ENCODE data around the gene ZFAND6.
"Not testable (repeated sequence)": the region's sequence is repeated elsewhere in the genome, so short reads cannot be mapped to it uniquely, and the experiment has no call there.

ZFAND6 gene

GRCh38 chr15:80095969-80096368, 36.5 kb downstream of the ZFAND6 start:
- Histone ChIP-seq H4K20me1 (ENCODE audit: insufficient read depth, low read length) (no peaks in the 10 kb centered on the region), H3K79me2 (ENCODE audit: insufficient read depth, low read length) (peaks cover 82% of the 10 kb centered on the region), H3K4me1 (ENCODE audit: insufficient read depth, low read length, severe bottlenecking) (peaks cover 73% of the 10 kb centered on the region), H3K4me3 (ENCODE audit: low read depth, low read length, poor library complexity, severe bottlenecking) (no peak overlapping the region), H3K9me3 (ENCODE audit: low read length) (no peaks in the 10 kb centered on the region), H3K9ac (ENCODE audit: low read length) (no peak overlapping the region; the same call in 1 of the 2 replicates), H3K36me3 (ENCODE audit: insufficient read depth, low read length) (no peaks in the 10 kb centered on the region), H3K27ac (ENCODE audit: low read depth, low read length, poor library complexity, severe bottlenecking) (peak overlapping the region; percentile 51), H3K27me3 (ENCODE audit: insufficient read depth, low read length) (no peaks in the 10 kb centered on the region), H3K4me2 (ENCODE audit: low read length) (peak overlapping the region; percentile 37; the same call in 1 of the 2 replicates), H3F3A (ENCODE audit: insufficient read depth, low read length) (no peaks in the 10 kb centered on the region; the same call in 1 of the 2 replicates), H2AFZ (ENCODE audit: low read length) (no peak overlapping the region), H3K9me2 (ENCODE audit: low read depth, low read length) (no peaks in the 10 kb centered on the region)
- TF ChIP-seq CTCF (IDR thresholded peaks at IDR 0.05; ENCODE audit: low read length) (no peak), EZH2 (IDR thresholded peaks at IDR 0.05; ENCODE audit: borderline replicate concordance, low read length) (no peak)

- Histone ChIP-seq H2AFZ (ENCODE audit: low read length) (no peak overlapping the region), H3K9ac (ENCODE audit: low read length) (no peak overlapping the region), H3K27ac (ENCODE audit: low read depth, low read length, poor library complexity, severe bottlenecking) (no peak overlapping the region), H3K4me1 (ENCODE audit: insufficient read depth, low read length, severe bottlenecking) (peaks cover 84% of the 10 kb centered on the region), H3K9me3 (ENCODE audit: low read length) (no peaks in the 10 kb centered on the region), H3F3A (ENCODE audit: insufficient read depth, low read length) (no peaks in the 10 kb centered on the region; the same call in 1 of the 2 replicates), H3K27me3 (ENCODE audit: insufficient read depth, low read length) (no peaks in the 10 kb centered on the region), H3K36me3 (ENCODE audit: insufficient read depth, low read length) (peaks cover 6% of the 10 kb centered on the region; the same call in 1 of the 2 replicates), H3K79me2 (ENCODE audit: insufficient read depth, low read length) (peaks cover 75% of the 10 kb centered on the region), H3K9me2 (ENCODE audit: low read depth, low read length) (no peaks in the 10 kb centered on the region), H4K20me1 (ENCODE audit: insufficient read depth, low read length) (no peaks in the 10 kb centered on the region), H3K4me3 (ENCODE audit: low read depth, low read length, poor library complexity, severe bottlenecking) (no peak overlapping the region), H3K4me2 (ENCODE audit: low read length) (0 out of 2 replicates have a peak overlapping the region, but pooled peaks have one; percentile 19)
- no peak for TF ChIP-seq CTCF (IDR thresholded peaks at IDR 0.05; ENCODE audit: low read length)
- no peak for TF ChIP-seq EZH2 (IDR thresholded peaks at IDR 0.05; ENCODE audit: borderline replicate concordance, low read length)
Measured at GRCh38 chr15:80098341-80098740, 38.9 kb downstream of the ZFAND6 start.

GRCh38 chr15:80099241-80099640, 39.8 kb downstream of the ZFAND6 start:
- H4K20me1 ChIP-seq (ENCODE audit: insufficient read depth, low read length): no peaks in the 10 kb centered on the region

GRCh38 chr15:80099662-80100061, 40.2 kb downstream of the ZFAND6 start:
- not testable (repeated sequence) for H3K27me3 ChIP-seq (ENCODE audit: insufficient read depth, low read length); H4K20me1 ChIP-seq (ENCODE audit: insufficient read depth, low read length); H3K9me2 ChIP-seq (ENCODE audit: low read depth, low read length); H3K9me3 ChIP-seq (ENCODE audit: low read length); H3K9ac ChIP-seq (ENCODE audit: low read length); H3K4me3 ChIP-seq (ENCODE audit: low read depth, low read length, poor library complexity, severe bottlenecking); H3F3A ChIP-seq (ENCODE audit: insufficient read depth, low read length); H2AFZ ChIP-seq (ENCODE audit: low read length)
- peak overlapping the region; percentile 45 for H3K27ac ChIP-seq (ENCODE audit: low read depth, low read length, poor library complexity, severe bottlenecking)
- peaks cover 13% of the 10 kb centered on the region; the same call in 1 of the 2 replicates for H3K36me3 ChIP-seq (ENCODE audit: insufficient read depth, low read length)
- peaks cover 75% of the 10 kb centered on the region for H3K4me1 ChIP-seq (ENCODE audit: insufficient read depth, low read length, severe bottlenecking)
- peaks cover 74% of the 10 kb centered on the region for H3K79me2 ChIP-seq (ENCODE audit: insufficient read depth, low read length)
- H3K4me2 ChIP-seq (ENCODE audit: low read length): peak overlapping the region; percentile 49; the same call in 1 of the 2 replicates

More at GRCh38 chr15:80099241-80099640, 39.8 kb downstream of the ZFAND6 start:
- Histone ChIP-seq H3K4me3 (ENCODE audit: low read depth, low read length, poor library complexity, severe bottlenecking) (peak overlapping the region; percentile 27), H3K27ac (ENCODE audit: low read depth, low read length, poor library complexity, severe bottlenecking) (peak overlapping the region; percentile 33), H2AFZ (ENCODE audit: low read length) (no peak overlapping the region), H3K4me1 (ENCODE audit: insufficient read depth, low read length, severe bottlenecking) (peaks cover 78% of the 10 kb centered on the region), H3K79me2 (ENCODE audit: insufficient read depth, low read length) (peaks cover 75% of the 10 kb centered on the region), H3K9me3 (ENCODE audit: low read length) (no peaks in the 10 kb centered on the region), H3K27me3 (ENCODE audit: insufficient read depth, low read length) (no peaks in the 10 kb centered on the region), H3K4me2 (ENCODE audit: low read length) (peak overlapping the region; percentile 49), H3K36me3 (ENCODE audit: insufficient read depth, low read length) (peaks cover 13% of the 10 kb centered on the region; the same call in 1 of the 2 replicates), H3K9ac (ENCODE audit: low read length) (no peak overlapping the region; the same call in 1 of the 2 replicates), H3F3A (ENCODE audit: insufficient read depth, low read length) (no peaks in the 10 kb centered on the region; the same call in 1 of the 2 replicates), H3K9me2 (ENCODE audit: low read depth, low read length) (no peaks in the 10 kb centered on the region)
- TF ChIP-seq CTCF (IDR thresholded peaks at IDR 0.05; ENCODE audit: low read length) (no peak), EZH2 (IDR thresholded peaks at IDR 0.05; ENCODE audit: borderline replicate concordance, low read length) (no peak)

Data from OCI-LY1 (cell line).